Fibroblast of lung (primary cell): Measurements from ENCODE around the gene TRAF7. TPM values are rescaled to one million over a fixed set of nuclear protein-coding genes. Genes with fewer than 3 reads are reported as not detected.

Experiments used
- DNase-seq, 2 donors: peaks; one replicate each; pipeline versions ENCODE4 v3.0.0 to v3.0.0-alpha.2; 2010; ENCODE audit warnings: low read depth in 2 of 2
- H2AFZ ChIP-seq: 2 replicates; pipeline ENCODE4 v1.5.1; 2012; ENCODE audit warnings: low read length, control low read depth, inconsistent platforms
- H3K27ac ChIP-seq: 2 replicates; pipeline ENCODE4 v1.5.1; 2011; ENCODE audit warnings: low read length, control low read depth; ENCODE audit not compliant: insufficient read depth
- H3K27me3 ChIP-seq: 2 replicates; pipeline ENCODE4 v1.5.1; 2011; ENCODE audit warnings: mild to moderate bottlenecking, low read length; ENCODE audit not compliant: control insufficient read depth, insufficient read depth
- H3K36me3 ChIP-seq: 2 replicates; pipeline ENCODE4 v1.5.1; 2011; ENCODE audit warnings: low read length; ENCODE audit not compliant: control insufficient read depth, insufficient read depth
- H3K4me1 ChIP-seq: 2 replicates; pipeline ENCODE4 v1.5.1; 2011; ENCODE audit warnings: low read length; ENCODE audit not compliant: control insufficient read depth, insufficient read depth; ENCODE audit errors: extremely low read depth
- H3K4me2 ChIP-seq: 2 replicates; pipeline ENCODE4 v1.5.1; 2011; ENCODE audit warnings: low read length, control low read depth; ENCODE audit not compliant: insufficient read depth; ENCODE audit errors: extremely low read depth
- H3K4me3 ChIP-seq, 4 experiments: fragments of 200-600 bp in 1 of 4; sonication (generic) in 1 of 4; replicated peaks in 1 of 4; 2 replicates each; pipeline ENCODE4 v1.5.1; 2011 to 2016; ENCODE audit warnings: low read length in 4 of 4, low read depth in 3 of 4, mild to moderate bottlenecking in 3 of 4, control low read depth in 2 of 4, inconsistent platforms in 1 of 4, mixed read lengths in 1 of 4; ENCODE audit not compliant: insufficient read depth in 1 of 4; ENCODE audit errors: control extremely low read depth in 1 of 4
- H3K79me2 ChIP-seq: 2 replicates; pipeline ENCODE4 v1.5.1; 2012; ENCODE audit warnings: mild to moderate bottlenecking, low read length, inconsistent platforms; ENCODE audit not compliant: control insufficient read depth, insufficient read depth
- H3K9ac ChIP-seq: 2 replicates; pipeline ENCODE4 v1.5.1; 2011; ENCODE audit warnings: mild to moderate bottlenecking, low read length, control low read depth; ENCODE audit not compliant: insufficient read depth
- H3K9me3 ChIP-seq: 2 replicates; pipeline ENCODE4 v1.5.1; 2012; ENCODE audit warnings: low read depth, low read length; ENCODE audit not compliant: control insufficient read depth, insufficient read depth
- H4K20me1 ChIP-seq: 2 replicates; pipeline ENCODE4 v1.5.1; 2011; ENCODE audit warnings: low read length; ENCODE audit not compliant: control insufficient read depth, insufficient read depth; ENCODE audit errors: extremely low read depth
- CTCF ChIP-seq, 2 donors: IDR thresholded peaks in 1 of 2; conservative IDR thresholded peaks in 1 of 2; 1 replicate in 1 of 2; 2 replicates in 1 of 2; pipeline ENCODE4 v1.5.1; 2011 to 2012; ENCODE audit warnings: low read length in 2 of 2, control low read depth in 1 of 2, inconsistent platforms in 1 of 2, low read depth in 1 of 2, mild to moderate bottlenecking in 1 of 2
- EZH2 ChIP-seq: IDR thresholded peaks from 2 replicates; pipeline ENCODE4 v1.5.1; 2012; ENCODE audit warnings: low read length, control low read depth, mild to moderate bottlenecking; ENCODE audit errors: missing control alignments
- polyA plus RNA-seq, 2 donors: library from polyadenylated mRNA; depleted of rRNA in 1 of 2; stranded (reverse) in 1 of 2; unstranded in 1 of 2; fragments of >200 nt; gene quantifications; 2 replicates each; pipeline ENCODE4 v1.2.1, GENCODE V29; 2011 to 2012; ENCODE audit warnings: missing spikeins in 1 of 2
- total RNA-seq: library from RNA; depleted of rRNA; stranded (reverse); fragments of >200 nt; gene quantifications from 2 replicates; pipeline ENCODE4 v1.2.1, GENCODE V29; 2014

The TRAF7 gene
- total and polyA plus RNA-seq, 2 donors (not counting 1 experiment from before 2014, with no cell fraction given): 38.7 to 60.3 TPM

- H3K79me2 ChIP-seq: no peaks in the 10 kb centered on the region
- H3K27me3 ChIP-seq: peaks cover 45% of the 10 kb centered on the region
- no peak for DNase-seq
- H3K9ac ChIP-seq: no peak overlapping the region
- H3K4me1 ChIP-seq: no peaks in the 10 kb centered on the region
- H3K4me3 ChIP-seq: no peak overlapping the region
- no peak overlapping the region for H2AFZ ChIP-seq
- no peaks in the 10 kb centered on the region for H4K20me1 ChIP-seq
- no peak overlapping the region for H3K27ac ChIP-seq
- H3K9me3 ChIP-seq: no peaks in the 10 kb centered on the region
- no peak overlapping the region for H3K4me2 ChIP-seq
- TF ChIP-seq EZH2 (no peak), CTCF (conservative IDR thresholded peaks at IDR 0.05 in 1 of 2, IDR thresholded peaks at IDR 0.05 in 1 of 2; ENCODE audit: low read depth in 1 of 2, low read length in 2 of 2) (no peak)
- H3K36me3 ChIP-seq: no peaks in the 10 kb centered on the region
These were observed 42.2 kb downstream of the TRAF7 start for GRCh38 chr16:2197765-2198164.

DNA sequence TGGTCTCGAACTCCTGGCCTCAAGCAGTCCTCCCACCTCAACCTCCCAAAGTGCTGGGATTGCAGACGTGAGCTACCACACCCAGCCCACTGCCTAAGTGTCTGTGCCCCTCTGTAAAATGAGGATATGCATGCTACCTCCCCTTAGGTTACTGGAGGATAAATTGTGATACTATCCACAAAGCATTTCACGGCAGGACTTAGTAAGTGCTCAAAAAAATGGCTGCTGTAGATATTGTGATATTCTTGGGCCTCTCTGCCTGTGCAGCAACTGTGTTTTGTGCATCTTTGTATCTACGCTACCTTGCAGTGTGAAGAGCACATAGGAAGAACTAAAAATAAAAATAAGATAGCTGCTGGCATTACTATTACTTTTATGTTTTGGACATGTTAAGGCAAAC, 42.7 kb downstream of the TRAF7 start:
- Histone ChIP-seq H3K36me3 (no peaks in the 10 kb centered on the region), H2AFZ (no peak overlapping the region), H3K4me2 (no peak overlapping the region), H3K27ac (no peak overlapping the region), H3K27me3 (peaks cover 45% of the 10 kb centered on the region), H3K9ac (no peak overlapping the region), H3K9me3 (no peaks in the 10 kb centered on the region), H4K20me1 (no peaks in the 10 kb centered on the region), H3K4me3 (no peak overlapping the region), H3K79me2 (no peaks in the 10 kb centered on the region), H3K4me1 (no peaks in the 10 kb centered on the region)
- TF ChIP-seq CTCF (conservative IDR thresholded peaks at IDR 0.05 in 1 of 2, IDR thresholded peaks at IDR 0.05 in 1 of 2; ENCODE audit: low read depth in 1 of 2, low read length in 2 of 2): no peak
- TF ChIP-seq EZH2: no peak
- no peak for DNase-seq

- TF ChIP-seq CTCF (conservative IDR thresholded peaks at IDR 0.05 in 1 of 2, IDR thresholded peaks at IDR 0.05 in 1 of 2; ENCODE audit: low read depth in 1 of 2, low read length in 2 of 2): no peak
- TF ChIP-seq EZH2: no peak
- no peak overlapping the region for H2AFZ ChIP-seq
- no peaks in the 10 kb centered on the region for H3K36me3 ChIP-seq
- H3K27me3 ChIP-seq: peaks cover 43% of the 10 kb centered on the region
- H3K9me3 ChIP-seq: no peaks in the 10 kb centered on the region
- no peak overlapping the region for H3K4me2 ChIP-seq
- H3K79me2 ChIP-seq: no peaks in the 10 kb centered on the region
- DNase-seq: no peak
- no peaks in the 10 kb centered on the region for H3K4me1 ChIP-seq
- H3K9ac ChIP-seq: no peak overlapping the region
- no peak overlapping the region for H3K4me3 ChIP-seq
- H4K20me1 ChIP-seq: no peaks in the 10 kb centered on the region
- no peak overlapping the region for H3K27ac ChIP-seq
These were observed 43.5 kb downstream of the TRAF7 start for GRCh38 chr16:2199095-2199494.
